Measurements from ENCODE around the gene RBPMS2. TPM values are rescaled to one million over a fixed set of nuclear protein-coding genes. Genes with fewer than 3 reads are reported as not detected.
"Not testable (repeated sequence)": the region's sequence is repeated elsewhere in the genome, so short reads cannot be mapped to it uniquely, and the experiment has no call there.

The RBPMS2 gene
- total RNA-seq, result 3.8 and 4.8 TPM in 2 replicates
- long read RNA-seq, partial matches to known transcripts, result 0 of 1 reads
- long read RNA-seq, other reads (novel, unspliced or antisense), result 1 of 1 reads

GRCh38 chr15:64775551-64776401, at the start of gene RBPMS2:
TSS of gene RBPMS2 (minus strand) at chr15:64775589. CDS start at chr15:64775319, 270 bp downstream.
- TF ChIP-seq CTCF (IDR thresholded peaks at IDR 0.05), result no peak
- Mint-ChIP-seq H3K4me1 (ENCODE audit: unreplicated experiment) (peaks cover 3% of the 10 kb centered on the region), H3K27ac (ENCODE audit: unreplicated experiment) (no peak within 1 kb of the TSS), H3K36me3 (ENCODE audit: unreplicated experiment) (no peaks in the 10 kb centered on the region), H3K9me3 (ENCODE audit: unreplicated experiment) (no peaks in the 10 kb centered on the region), H3K27me3 (ENCODE audit: unreplicated experiment) (no peaks in the 10 kb centered on the region), H3K4me3 (ENCODE audit: unreplicated experiment) (peak within 1 kb of the TSS; percentile 73)
- no peak for DNase-seq (ENCODE audit: extremely low spot score, unreplicated experiment)

GRCh38 chr15:64824929-64825430, 49.6 kb upstream of the RBPMS2 start:
- peak overlapping the region; percentile 76 for H3K4me3 Mint-ChIP-seq (ENCODE audit: unreplicated experiment)
- peak overlapping the region; percentile 58 for H3K27ac Mint-ChIP-seq (ENCODE audit: unreplicated experiment)
- H3K36me3 Mint-ChIP-seq (ENCODE audit: unreplicated experiment), result no peaks in the 10 kb centered on the region
- peaks cover 23% of the 10 kb centered on the region for H3K4me1 Mint-ChIP-seq (ENCODE audit: unreplicated experiment)
- H3K9me3 Mint-ChIP-seq (ENCODE audit: unreplicated experiment), result no peaks in the 10 kb centered on the region
- no peak for DNase-seq (ENCODE audit: extremely low spot score, unreplicated experiment)
- no peak for TF ChIP-seq CTCF (IDR thresholded peaks at IDR 0.05)
- no peaks in the 10 kb centered on the region for H3K27me3 Mint-ChIP-seq (ENCODE audit: unreplicated experiment)

GRCh38 chr15:64816452-64816851, 41.1 kb upstream of the RBPMS2 start:
- H3K4me1 Mint-ChIP-seq (ENCODE audit: unreplicated experiment), result peaks cover 8% of the 10 kb centered on the region
- H3K27ac Mint-ChIP-seq (ENCODE audit: unreplicated experiment), result no peak overlapping the region
- H3K36me3 Mint-ChIP-seq (ENCODE audit: unreplicated experiment), result no peaks in the 10 kb centered on the region

GRCh38 chr15:64814965-64815364, 39.6 kb upstream of the RBPMS2 start:
- H3K36me3 Mint-ChIP-seq (ENCODE audit: unreplicated experiment); H3K4me3 Mint-ChIP-seq (ENCODE audit: unreplicated experiment); DNase-seq (ENCODE audit: extremely low spot score, unreplicated experiment); H3K27me3 Mint-ChIP-seq (ENCODE audit: unreplicated experiment); H3K4me1 Mint-ChIP-seq (ENCODE audit: unreplicated experiment); H3K27ac Mint-ChIP-seq (ENCODE audit: unreplicated experiment); H3K9me3 Mint-ChIP-seq (ENCODE audit: unreplicated experiment): not testable (repeated sequence)

More at GRCh38 chr15:64816452-64816851, 41.1 kb upstream of the RBPMS2 start:
- H3K4me3 Mint-ChIP-seq (ENCODE audit: unreplicated experiment), result no peak overlapping the region
- TF ChIP-seq CTCF (IDR thresholded peaks at IDR 0.05), result no peak
- no peaks in the 10 kb centered on the region for H3K27me3 Mint-ChIP-seq (ENCODE audit: unreplicated experiment)
- no peak for DNase-seq (ENCODE audit: extremely low spot score, unreplicated experiment)
- no peaks in the 10 kb centered on the region for H3K9me3 Mint-ChIP-seq (ENCODE audit: unreplicated experiment)

- not testable (repeated sequence) for H3K9me3 Mint-ChIP-seq (ENCODE audit: unreplicated experiment); H3K4me1 Mint-ChIP-seq (ENCODE audit: unreplicated experiment); H3K36me3 Mint-ChIP-seq (ENCODE audit: unreplicated experiment); DNase-seq (ENCODE audit: extremely low spot score, unreplicated experiment); H3K27me3 Mint-ChIP-seq (ENCODE audit: unreplicated experiment); H3K4me3 Mint-ChIP-seq (ENCODE audit: unreplicated experiment); H3K27ac Mint-ChIP-seq (ENCODE audit: unreplicated experiment)
These were observed 38.9 kb upstream of the RBPMS2 start for GRCh38 chr15:64814283-64814682.

GRCh38 chr15:64813075-64813474, 37.7 kb upstream of the RBPMS2 start:
- H3K27ac Mint-ChIP-seq (ENCODE audit: unreplicated experiment), result no peak overlapping the region
- no peak for DNase-seq (ENCODE audit: extremely low spot score, unreplicated experiment)
- H3K4me3 Mint-ChIP-seq (ENCODE audit: unreplicated experiment), result no peak overlapping the region
- H3K9me3 Mint-ChIP-seq (ENCODE audit: unreplicated experiment), result no peaks in the 10 kb centered on the region
- no peaks in the 10 kb centered on the region for H3K36me3 Mint-ChIP-seq (ENCODE audit: unreplicated experiment)
- no peak for TF ChIP-seq CTCF (IDR thresholded peaks at IDR 0.05)
- H3K27me3 Mint-ChIP-seq (ENCODE audit: unreplicated experiment), result no peaks in the 10 kb centered on the region
- H3K4me1 Mint-ChIP-seq (ENCODE audit: unreplicated experiment), result peaks cover 9% of the 10 kb centered on the region

Data from osteocyte (in vitro differentiated cells).